GM11168 (cell line): ENCODE measurements around the gene KAT6B.
"Not testable (repeated sequence)": the region's sequence is repeated elsewhere in the genome, so short reads cannot be mapped to it uniquely, and the experiment has no call there.

ENCODE experiments used
- in situ Hi-C: fragments of 300-500 bp; cut with MboI; formaldehyde crosslinking; loops from one replicate; pipeline ENCODE4 v1.12.0; 2022; ENCODE audit warnings: low sequenced_read_pairs; ENCODE audit not compliant: unreplicated experiment

Gene KAT6B

DNA sequence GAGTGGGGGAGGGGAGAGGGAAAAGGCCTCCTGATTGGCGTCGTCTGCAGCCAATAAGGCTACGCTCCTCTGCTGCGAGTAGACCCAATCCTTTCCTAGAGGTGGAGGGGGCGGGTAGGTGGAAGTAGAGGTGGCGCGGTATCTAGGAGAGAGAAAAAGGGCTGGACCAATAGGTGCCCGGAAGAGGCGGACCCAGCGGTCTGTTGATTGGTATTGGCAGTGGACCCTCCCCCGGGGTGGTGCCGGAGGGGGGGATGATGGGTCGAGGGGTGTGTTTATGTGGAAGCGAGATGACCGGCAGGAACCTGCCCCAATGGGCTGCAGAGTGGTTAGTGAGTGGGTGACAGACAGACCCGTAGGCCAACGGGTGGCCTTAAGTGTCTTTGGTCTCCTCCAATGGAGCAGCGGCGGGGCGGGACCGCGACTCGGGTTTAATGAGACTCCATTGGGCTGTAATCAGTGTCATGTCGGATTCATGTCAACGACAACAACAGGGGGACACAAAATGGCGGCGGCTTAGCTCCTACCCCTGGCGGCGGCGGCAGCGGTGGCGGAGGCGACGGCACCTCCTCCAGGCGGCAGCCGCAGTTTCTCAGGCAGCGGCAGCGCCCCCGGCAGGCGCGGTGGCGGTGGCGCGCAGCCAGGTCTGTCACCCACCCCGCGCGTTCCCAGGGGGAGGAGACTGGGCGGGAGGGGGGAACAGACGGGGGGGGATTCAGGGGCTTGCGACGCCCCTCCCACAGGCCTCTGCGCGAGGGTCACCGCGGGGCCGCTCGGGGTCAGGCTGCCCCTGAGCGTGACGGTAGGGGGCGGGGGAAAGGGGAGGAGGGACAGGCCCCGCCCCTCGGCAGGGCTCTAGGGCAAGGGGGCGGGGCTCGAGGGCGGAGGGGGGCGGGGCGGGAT lies at the start of gene KAT6B:
Gene KAT6B (plus strand): TSS at position 459 of the 903 bp plus-strand sequence. CDS start 16,258 bp downstream, outside the sequence.
- in situ Hi-C loops: loop anchor here (25.0 kb wide), 1 partner anchor 411 kb away; the partner anchor contains the start of gene COMTD1

DNA sequence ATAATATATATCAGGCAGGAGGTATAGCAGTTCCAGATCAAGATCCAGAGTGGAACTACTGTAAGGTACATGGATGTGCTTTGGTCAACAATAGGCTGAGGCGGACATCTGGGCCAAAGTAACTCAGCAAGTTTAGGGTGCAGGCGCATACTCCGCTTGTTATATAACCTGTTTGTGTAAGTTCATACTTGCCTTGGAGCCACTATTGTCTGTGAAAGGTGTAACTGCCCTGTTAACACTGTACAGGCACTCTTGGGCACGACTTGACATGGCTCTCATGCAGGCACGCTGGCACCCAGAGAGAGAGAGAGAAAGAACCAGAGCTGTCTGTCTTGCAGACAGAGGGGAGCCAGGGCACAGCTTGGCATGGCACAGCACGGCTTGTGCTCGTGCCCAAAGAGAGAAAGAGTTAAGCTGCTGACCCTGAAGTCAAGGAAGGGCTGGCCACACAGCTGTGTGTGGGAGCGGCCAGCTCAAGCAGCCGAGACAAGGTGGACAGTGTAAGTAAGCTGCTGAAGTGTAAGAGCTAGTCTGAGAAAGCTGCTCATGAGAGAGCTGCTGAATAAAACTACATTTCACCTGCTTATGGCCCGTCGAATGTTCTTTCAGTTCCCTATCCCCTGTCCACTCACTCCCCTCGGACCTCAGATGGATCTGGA lies 47.8 kb upstream of the KAT6B start:
- in situ Hi-C loops: no loop called here

DNA sequence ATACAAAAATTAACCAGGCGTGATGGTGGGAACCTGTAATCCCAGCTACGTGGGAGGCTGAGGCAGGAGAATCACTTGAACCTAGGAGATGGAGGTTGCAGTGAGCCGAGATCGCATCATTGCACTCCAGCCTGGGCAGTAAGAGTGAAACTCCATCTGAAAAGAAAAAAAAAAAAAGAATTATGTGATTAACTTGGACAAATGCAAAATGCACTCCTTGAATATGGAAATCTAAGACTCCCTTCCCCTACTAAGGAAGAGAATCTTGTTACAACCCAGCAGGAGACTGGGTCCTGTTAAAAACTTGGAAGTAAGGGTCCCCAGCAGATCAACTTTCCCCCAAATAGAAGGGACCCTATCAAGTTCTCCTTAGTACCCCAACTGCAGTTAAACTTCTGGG lies 44.5 kb upstream of the KAT6B start:
- in situ Hi-C loops: not testable (repeated sequence)

DNA sequence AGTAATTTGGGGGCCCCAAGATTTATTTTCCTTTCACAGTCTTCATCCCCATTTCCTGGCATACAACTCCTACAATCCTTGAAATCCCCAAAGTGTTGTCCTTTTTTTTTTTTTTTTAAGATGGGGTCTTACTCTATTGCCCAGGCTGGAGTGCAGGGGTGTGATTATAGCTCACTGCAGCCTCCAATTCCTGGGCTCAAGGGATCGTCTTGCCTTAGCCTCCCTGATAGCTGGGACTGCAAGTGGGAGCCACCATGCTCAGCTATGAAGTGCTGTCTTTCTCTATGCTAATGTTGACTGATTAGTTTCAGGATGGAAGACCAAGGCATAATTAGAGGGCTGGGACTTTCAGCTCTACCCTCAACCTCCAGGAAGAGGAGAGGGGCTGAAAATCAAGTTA lies 41.9 kb upstream of the KAT6B start:
- in situ Hi-C loops: no loop called here

DNA sequence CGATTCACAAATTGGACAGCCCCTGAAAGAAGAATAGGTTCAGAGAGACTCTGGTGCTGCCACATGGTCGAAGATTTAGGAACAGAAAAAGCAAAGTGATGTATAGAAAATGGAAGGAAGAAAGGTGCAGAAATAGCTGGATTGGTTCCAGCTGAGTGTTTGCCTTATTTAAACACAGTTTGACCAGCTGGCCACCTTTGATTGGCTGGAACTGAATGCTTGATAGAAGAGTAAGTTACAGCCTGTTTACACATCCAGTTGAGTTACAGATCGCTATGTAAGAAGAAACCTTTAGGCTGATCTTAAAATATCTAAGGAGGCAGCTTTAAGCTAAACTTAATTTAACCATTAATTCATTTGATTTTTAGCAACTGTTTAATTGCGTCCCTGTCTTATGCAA lies 40.3 kb upstream of the KAT6B start:
- in situ Hi-C loops: no loop called here

DNA sequence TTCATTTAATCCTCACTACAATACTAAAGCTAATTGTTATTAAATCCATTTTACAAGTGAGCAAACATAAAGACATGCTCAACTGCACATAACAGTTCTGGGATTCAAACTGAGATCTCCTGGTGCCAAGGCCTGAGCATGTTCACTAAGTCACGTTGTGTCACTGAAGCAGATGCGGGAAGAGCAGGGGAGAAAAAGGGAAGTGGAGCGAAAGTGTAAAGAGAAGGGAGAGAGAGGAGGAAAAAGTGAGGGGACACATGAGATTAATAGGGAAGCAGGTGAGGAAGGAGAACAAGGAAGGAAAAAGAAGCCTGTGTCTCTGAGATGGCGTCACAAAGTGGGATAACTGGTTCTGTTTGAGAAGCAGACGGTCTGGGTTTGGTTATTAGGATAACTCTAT lies 38.9 kb upstream of the KAT6B start:
- in situ Hi-C loops: no loop called here

DNA sequence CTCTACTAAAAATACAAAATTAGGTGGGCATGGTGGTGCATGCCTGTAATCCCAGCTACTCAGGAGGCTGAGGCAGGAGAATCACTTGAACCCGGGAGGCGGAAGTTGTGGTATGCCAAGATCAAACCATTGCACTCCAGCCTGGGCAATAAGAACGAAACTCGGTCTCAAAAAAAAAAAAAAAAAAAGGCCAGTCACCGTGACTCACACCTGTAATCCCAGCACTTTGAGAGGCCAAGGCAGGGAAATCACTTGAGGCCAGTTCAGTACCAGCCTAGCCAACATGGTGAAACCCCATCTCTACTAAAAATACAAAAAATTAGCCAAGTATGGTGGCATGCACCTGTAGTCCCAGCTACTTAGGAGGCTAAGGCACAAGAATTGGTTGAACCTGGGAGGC lies 34.4 kb upstream of the KAT6B start:
- in situ Hi-C loops: not testable (repeated sequence)

DNA sequence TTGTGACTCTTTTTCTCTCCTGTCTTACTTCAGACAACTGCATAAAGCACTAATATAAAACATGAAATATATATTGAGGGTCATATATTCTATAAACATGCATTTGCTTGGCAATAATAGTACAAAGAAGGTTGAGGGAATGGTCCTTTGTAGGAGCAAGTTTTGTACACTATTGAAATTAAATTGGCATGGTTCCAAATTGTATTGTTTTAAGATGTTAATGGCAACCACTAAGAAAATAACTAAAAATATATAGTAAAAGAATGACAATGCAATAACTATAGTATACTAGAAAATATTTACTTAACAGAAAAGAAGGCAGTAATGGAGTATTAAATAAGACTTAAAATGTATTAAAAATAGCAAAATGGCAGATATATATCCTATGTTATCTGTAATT lies 33.7 kb upstream of the KAT6B start:
- in situ Hi-C loops: no loop called here

DNA sequence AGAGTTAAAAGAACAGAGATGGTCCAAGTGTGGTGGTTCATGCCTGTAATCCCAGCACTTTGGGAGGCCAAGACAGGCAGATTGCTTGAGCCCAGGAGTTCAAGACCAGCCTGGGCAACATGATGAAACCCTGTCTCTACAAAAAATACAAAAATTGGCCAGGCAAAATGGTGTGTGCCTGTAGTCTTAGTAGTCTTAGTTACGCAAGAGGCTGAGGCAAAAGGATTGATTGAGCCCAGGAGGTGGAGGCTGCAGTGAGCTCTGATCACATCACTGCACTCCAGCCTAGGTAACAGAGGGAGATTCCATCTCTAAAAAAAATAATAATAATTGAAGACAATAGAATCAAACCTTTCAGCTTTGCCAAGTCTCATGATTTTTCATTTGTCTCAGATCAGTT lies 33.2 kb upstream of the KAT6B start:
- in situ Hi-C loops: not testable (repeated sequence)

DNA sequence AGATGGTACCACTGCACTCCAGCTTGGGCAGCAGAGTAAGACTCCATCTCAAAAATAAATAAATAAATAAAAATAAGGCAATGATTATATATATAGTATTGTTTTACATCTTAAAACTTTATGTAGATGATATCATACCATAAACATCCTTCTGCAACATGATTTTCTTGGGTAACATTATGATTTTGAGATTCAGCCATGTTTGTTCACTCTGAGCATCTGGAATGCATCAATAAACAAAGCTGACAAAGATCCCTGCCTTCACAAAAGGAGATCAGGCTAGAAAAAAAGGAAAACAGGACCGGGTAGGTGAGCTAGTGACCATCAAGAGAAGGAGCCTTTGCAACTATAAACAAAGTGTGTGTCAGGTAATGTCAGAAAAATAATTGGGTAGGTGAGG lies 31.9 kb upstream of the KAT6B start:
- in situ Hi-C loops: no loop called here

DNA sequence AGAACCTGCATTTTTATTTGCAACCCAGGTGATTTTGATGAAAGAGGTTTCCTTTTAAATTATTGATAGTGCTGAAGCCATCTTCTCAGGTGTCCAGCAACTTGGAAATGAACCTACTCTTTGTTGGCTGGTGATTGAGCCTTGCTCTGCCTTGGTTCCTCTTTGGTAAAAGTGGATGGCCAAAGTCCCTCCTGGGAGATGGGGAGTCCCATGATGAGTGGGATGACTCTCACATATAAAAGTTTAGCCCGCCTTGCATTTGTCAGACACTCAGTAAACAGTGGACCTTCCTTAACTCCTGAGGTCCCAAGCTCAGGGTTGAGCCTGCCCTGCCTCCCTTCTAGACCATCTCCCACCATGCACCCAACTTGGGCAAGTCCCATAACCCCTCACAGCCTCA lies 28.9 kb upstream of the KAT6B start:
- in situ Hi-C loops: no loop called here

DNA sequence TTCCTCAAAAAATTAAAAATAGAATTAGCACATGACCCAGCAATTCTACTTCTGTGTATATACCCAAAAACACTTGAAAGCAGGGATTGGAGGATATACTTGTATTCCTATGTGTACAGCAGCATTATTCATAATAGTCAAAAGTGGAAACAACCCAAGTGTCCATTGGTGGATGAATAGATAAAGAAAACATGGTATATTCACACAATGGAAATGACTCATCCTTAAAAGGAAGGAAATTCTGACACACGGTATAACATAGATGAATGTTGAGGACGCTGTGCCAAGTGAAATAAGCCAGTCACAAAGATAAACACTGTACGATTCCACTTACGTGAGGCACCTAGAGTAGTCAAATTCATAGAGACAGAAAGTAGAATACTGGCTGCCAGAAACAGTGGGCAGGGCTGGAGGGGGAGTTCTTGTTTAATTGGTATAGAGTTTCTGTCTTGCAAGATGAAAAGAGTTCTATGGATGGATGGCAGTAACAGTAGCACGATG lies 26.6 kb upstream of the KAT6B start:
- in situ Hi-C loops: no loop called here

DNA sequence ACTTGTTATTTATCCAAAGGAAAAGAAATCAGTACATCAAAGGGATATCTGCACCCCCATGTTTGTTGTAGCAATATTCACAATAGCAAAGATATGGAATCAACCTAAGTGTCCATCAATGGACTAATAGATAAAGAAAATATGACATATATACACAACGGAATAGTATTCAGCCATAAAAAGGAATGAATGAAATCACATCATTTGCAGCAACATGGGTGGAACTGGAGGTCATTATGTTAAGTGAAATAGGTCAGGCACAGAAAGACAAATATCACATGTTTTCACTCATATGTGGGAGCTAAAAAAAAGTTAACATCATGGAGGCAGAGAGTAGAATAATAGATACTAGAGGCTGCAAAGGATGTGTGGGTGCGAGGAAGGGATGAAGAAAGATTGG lies 25.0 kb upstream of the KAT6B start:
- in situ Hi-C loops: no loop called here

DNA sequence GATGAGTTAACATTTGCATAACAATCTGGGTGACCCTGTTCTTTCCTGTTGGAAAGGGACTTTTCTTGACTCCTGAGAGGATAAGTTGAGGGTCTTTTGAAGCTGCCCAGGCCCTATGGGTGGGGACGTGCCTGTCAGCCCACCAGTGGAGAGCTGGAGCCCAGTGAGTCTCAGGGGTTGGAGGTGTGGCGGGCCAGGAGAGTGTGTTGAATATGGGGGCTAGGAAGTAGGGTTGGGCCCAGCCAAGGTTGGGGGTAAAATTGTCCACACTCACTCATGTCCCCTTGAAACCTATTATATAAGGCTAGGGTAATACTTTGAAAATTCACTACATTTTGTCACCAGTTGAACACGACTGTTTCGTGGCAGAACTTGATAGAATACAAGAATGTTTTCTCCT lies 17.9 kb upstream of the KAT6B start:
- in situ Hi-C loops: no loop called here

DNA sequence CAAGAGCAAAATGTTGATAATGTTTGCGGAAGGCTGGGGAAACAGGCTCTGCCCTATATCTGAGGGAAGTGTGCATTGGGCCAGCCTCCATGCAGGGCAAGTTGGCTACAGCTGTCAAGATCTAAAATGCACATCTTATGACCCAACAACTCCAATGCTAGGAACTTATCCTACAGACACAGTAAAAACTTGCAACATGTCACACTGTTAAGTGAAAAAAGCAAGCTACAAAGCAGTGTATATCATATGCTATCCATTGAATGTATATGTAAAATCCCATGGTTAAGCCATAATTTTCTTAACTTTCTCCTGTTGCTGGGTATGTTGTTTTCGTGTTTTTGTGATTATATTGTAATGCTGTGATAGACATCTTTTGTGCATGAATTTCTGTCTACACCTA lies 16.3 kb upstream of the KAT6B start:
- in situ Hi-C loops: no loop called here

DNA sequence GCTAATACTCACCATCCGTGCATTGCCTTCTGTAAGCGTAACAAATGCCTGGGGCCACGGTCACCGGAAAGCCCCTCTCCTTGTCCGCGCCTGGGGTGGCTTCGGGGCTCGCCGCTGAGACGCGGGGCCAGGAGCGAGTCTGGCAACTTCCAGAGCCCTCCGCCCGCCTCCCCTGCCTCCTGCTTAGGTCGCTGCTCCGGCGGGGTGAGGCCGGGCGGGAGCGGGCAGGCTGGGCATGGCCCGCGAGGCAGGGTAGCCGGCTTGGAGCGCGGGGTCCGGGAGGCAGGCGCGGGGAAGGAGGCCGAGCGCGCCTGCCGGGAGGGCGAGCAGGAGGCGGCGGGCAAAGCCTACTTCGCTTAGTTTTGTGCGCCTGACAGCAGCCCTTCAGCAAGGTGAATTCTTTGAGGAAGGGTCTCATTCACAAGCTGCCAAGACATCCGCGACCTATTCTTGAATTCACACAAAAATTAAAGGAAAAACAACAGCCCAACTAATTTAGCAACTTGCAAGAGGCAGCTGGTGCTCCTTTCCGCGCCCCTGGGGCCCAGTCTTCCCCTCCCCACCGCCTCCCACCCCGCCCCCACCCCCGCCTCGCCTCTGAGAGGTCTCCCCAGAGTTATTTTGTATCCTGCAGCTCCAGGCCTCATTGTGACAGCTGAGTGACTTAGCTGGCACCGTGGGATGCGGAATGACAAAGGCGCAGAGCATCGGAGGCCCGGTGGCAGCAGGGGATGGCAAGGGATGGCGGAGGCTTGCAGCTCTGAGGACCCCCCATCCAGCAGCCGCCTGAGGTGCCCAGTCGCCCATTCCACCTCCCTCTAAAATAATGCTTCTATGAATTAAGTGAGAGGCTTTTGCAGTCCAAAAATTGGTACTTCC lies 12.8 kb upstream of the KAT6B start:
- in situ Hi-C loops: no loop called here

DNA sequence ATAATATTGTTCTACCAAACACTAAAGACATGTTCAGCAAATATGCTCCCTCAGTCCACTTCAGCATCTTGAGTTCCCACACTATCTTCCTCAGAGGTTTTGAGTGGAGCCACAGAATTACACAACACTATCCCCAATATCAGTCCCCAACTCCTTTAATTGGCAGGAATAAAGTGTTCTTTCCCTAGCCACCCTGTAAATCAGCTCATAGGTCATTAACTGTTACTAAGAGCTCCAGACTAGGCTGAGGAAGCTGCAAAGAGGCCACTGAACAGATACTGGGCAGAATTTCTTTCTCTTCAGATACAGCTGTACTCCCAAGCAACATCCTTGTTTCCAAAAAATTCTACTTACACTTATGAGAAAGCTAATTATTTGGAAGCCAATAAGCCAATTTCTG lies 11.6 kb upstream of the KAT6B start:
- in situ Hi-C loops: no loop called here

DNA sequence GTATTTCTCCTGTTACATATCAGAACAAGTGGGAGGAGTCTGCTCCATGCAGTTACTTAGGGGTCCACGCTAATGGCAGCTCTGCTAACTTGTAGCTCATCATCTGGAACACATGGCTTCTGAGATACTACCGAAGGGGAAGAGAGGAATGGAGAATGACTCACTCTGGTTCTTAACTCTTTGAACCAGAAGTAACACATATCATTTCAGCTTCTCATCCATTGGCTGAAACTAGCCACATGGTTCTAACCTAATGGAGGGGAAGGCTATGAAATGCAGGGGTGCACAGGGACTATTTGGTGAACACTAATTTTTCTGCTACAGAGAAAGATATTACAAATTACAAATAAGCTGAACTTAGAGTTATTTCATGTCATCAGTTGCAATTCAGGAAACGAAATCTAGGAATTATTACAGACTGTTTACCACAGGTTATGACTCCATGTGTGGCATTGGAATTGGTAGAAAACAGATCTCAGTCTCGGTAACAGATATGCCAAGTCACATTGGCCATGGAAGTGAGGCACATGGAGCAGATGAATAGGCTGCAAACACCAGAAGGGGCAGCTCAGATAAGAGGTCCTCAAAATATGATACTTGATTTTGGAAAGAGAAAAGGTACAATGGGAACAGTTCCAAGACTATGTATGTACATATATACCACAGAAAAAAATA lies 9.4 kb upstream of the KAT6B start:
- in situ Hi-C loops: no loop called here

DNA sequence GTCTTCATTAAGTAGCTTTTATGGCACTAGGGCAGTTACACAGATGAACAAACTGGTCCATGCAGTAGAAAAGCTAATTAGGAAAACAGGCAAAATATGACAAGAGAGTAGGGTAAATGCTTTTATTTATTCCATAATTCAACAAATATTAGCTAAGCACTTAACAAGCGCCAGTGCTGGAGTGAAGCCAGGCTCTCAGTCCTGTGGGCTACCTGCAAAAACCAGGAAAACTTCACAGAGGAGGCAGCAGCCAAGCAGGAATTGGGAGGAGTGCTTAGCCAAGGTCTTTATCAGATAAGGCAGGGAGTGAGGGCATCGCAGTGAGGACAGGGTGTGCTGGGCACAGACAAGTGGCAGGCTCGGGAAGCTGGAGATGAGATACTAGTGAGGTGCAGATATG lies 4.9 kb upstream of the KAT6B start:
- in situ Hi-C loops: no loop called here

DNA sequence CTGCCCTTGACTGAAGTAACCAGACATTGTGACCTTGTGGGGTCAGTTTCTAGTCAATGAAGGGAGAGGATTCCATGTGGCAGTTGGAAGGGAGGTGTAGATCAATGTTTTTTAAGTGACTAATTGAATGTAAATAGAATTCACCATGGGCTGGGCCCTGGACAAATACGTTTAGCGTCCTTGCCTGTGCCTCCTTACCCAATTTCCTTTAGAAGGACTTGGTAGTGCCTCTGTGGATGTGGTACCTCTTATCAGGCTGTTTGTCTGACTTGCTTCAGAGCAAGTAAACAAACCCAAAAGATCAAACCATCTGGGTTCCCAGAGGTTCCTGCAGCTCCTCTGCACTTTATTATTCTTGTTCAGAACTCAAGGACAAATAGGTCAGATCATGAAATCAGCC lies 4.3 kb upstream of the KAT6B start:
- in situ Hi-C loops: no loop called here
